Stomach (tissue), 4 donors: ENCODE data around the gene PDGFD.

Experiments used
- CTCF ChIP-seq, 7 experiments: fragments of 450-650 bp in 4 of 7; fragments of 200-600 bp in 3 of 7; sonication (generic) in 3 of 7; IDR thresholded peaks; one replicate each; pipeline ENCODE4 v1.5.1; 2016 to 2019; ENCODE audit warnings: antibody characterized with exemption in 7 of 7, control low read depth in 2 of 7, mild to moderate bottlenecking in 1 of 7
- EP300 ChIP-seq: sonication (generic); formaldehyde crosslinking; IDR thresholded peaks from one replicate; pipeline ENCODE4 v1.6.1; 2017; ENCODE audit warnings: antibody characterized with exemption
- POLR2A ChIP-seq, 4 donors: fragments of 450-650 bp; IDR thresholded peaks; one replicate each; pipeline ENCODE4 v1.6.1; 2016; ENCODE audit warnings: antibody characterized with exemption in 4 of 4, control low read depth in 2 of 4, mild to moderate bottlenecking in 1 of 4, moderate library complexity in 1 of 4
- POLR2AphosphoS5 ChIP-seq, 3 donors: sonication (generic); formaldehyde crosslinking; IDR thresholded peaks; one replicate each; pipeline ENCODE4 v1.6.1; 2016; ENCODE audit warnings: antibody characterized with exemption in 3 of 3

GRCh38 chr11:103997082-103997481 is 166.9 kb downstream of the PDGFD start:
- TF ChIP-seq EP300 = no peak
- TF ChIP-seq POLR2AphosphoS5 (IDR thresholded peaks at IDR 0.05) = no peak
- no peak for TF ChIP-seq CTCF (IDR thresholded peaks at IDR 0.05)
- no peak for TF ChIP-seq POLR2A (IDR thresholded peaks at IDR 0.05)
